KOPT-K1 (cell line): ENCODE data around the gene DENND5A.

Experiments
- H3K27ac ChIP-seq: fragments of 200-600 bp; sonication (generic); 2 replicates; pipeline ENCODE4 v1.5.1; 2016; ENCODE audit warnings: antibody characterized with exemption, mild to moderate bottlenecking, low read depth, low read length; ENCODE audit not compliant: poor library complexity, severe bottlenecking
- H3K36me3 ChIP-seq: fragments of 200-600 bp; sonication (generic); 2 replicates; pipeline ENCODE4 v1.5.1; 2017; ENCODE audit warnings: antibody characterized with exemption, mild to moderate bottlenecking, low read length, moderate library complexity; ENCODE audit not compliant: insufficient read depth
- H3K9me3 ChIP-seq: fragments of 200-600 bp; sonication (generic); 2 replicates; pipeline ENCODE4 v1.5.1; 2017; ENCODE audit warnings: antibody characterized with exemption, low read length, mild to moderate bottlenecking; ENCODE audit not compliant: insufficient read depth, poor library complexity, severe bottlenecking

Gene DENND5A

GRCh38 chr11:9132203-9132878 lies 132.8 kb downstream of the DENND5A start:
- peaks cover 2% of the 10 kb centered on the region; the same call in 1 of the 2 replicates for H3K36me3 ChIP-seq
- H3K27ac ChIP-seq: no peak overlapping the region
- no peaks in the 10 kb centered on the region for H3K9me3 ChIP-seq

GRCh38 chr11:9130297-9130696 lies 134.9 kb downstream of the DENND5A start:
- Histone ChIP-seq H3K27ac (no peak overlapping the region), H3K36me3 (no peaks in the 10 kb centered on the region; the same call in 1 of the 2 replicates)

GRCh38 chr11:9126636-9127035 lies 138.5 kb downstream of the DENND5A start:
- Histone ChIP-seq H3K36me3 (no peaks in the 10 kb centered on the region), H3K27ac (no peak overlapping the region), H3K9me3 (no peaks in the 10 kb centered on the region)

More at GRCh38 chr11:9130297-9130696, 134.9 kb downstream of the DENND5A start:
- H3K9me3 ChIP-seq: no peaks in the 10 kb centered on the region

GRCh38 chr11:9125185-9125886 lies 139.8 kb downstream of the DENND5A start:
- Histone ChIP-seq H3K9me3 (no peaks in the 10 kb centered on the region), H3K27ac (no peak overlapping the region), H3K36me3 (no peaks in the 10 kb centered on the region)

GRCh38 chr11:9123595-9124304 lies 141.4 kb downstream of the DENND5A start:
- Histone ChIP-seq H3K36me3 (no peaks in the 10 kb centered on the region), H3K27ac (no peak overlapping the region)

GRCh38 chr11:9121469-9121796 lies 143.7 kb downstream of the DENND5A start:
- H3K36me3 ChIP-seq: no peaks in the 10 kb centered on the region
- H3K9me3 ChIP-seq: no peaks in the 10 kb centered on the region
- no peak overlapping the region for H3K27ac ChIP-seq

More at GRCh38 chr11:9123595-9124304, 141.4 kb downstream of the DENND5A start:
- H3K9me3 ChIP-seq: no peaks in the 10 kb centered on the region

GRCh38 chr11:9120664-9121468 lies 144.3 kb downstream of the DENND5A start:
- Histone ChIP-seq H3K27ac (no peak overlapping the region), H3K36me3 (no peaks in the 10 kb centered on the region), H3K9me3 (no peaks in the 10 kb centered on the region)

- H3K9me3 ChIP-seq: peaks cover 7% of the 10 kb centered on the region
- H3K27ac ChIP-seq: no peak overlapping the region
- H3K36me3 ChIP-seq: no peaks in the 10 kb centered on the region
Measured at GRCh38 chr11:9118277-9118676, 146.9 kb downstream of the DENND5A start.

GRCh38 chr11:9112075-9112474 lies 153.1 kb downstream of the DENND5A start:
- Histone ChIP-seq H3K36me3 (no peaks in the 10 kb centered on the region), H3K9me3 (peaks cover 29% of the 10 kb centered on the region), H3K27ac (no peak overlapping the region)

- Histone ChIP-seq H3K9me3 (peaks cover 29% of the 10 kb centered on the region), H3K27ac (no peak overlapping the region), H3K36me3 (no peaks in the 10 kb centered on the region)
Measured at GRCh38 chr11:9109858-9110731, 155.1 kb downstream of the DENND5A start.

- no peaks in the 10 kb centered on the region for H3K9me3 ChIP-seq
- no peak overlapping the region for H3K27ac ChIP-seq
- H3K36me3 ChIP-seq: no peaks in the 10 kb centered on the region
Measured at GRCh38 chr11:9104580-9104979, 160.6 kb downstream of the DENND5A start.

GRCh38 chr11:9103542-9104276 lies 161.4 kb downstream of the DENND5A start:
- Histone ChIP-seq H3K27ac (no peak overlapping the region), H3K36me3 (no peaks in the 10 kb centered on the region), H3K9me3 (no peaks in the 10 kb centered on the region)

- H3K27ac ChIP-seq: no peak overlapping the region
- no peaks in the 10 kb centered on the region for H3K36me3 ChIP-seq
- no peaks in the 10 kb centered on the region for H3K9me3 ChIP-seq
Measured at GRCh38 chr11:9099617-9100016, 165.5 kb downstream of the DENND5A start.
